Peyer's patch (tissue), 4 donors: ENCODE measurements around the gene LMBR1.

Experiments
- POLR2A ChIP-seq, 2 donors: fragments of 450-650 bp; IDR thresholded peaks; one replicate each; pipeline ENCODE4 v1.5.1; 2017; ENCODE audit warnings: antibody characterized with exemption in 2 of 2, mild to moderate bottlenecking in 2 of 2, moderate library complexity in 2 of 2
- TF ChIP-seq, protein P1 (sequence below), 6 experiments: fragments of 450-650 bp in 4 of 6; fragments of 200-600 bp in 2 of 6; sonication (generic) in 1 of 6; IDR thresholded peaks; one replicate each; pipeline ENCODE4 v1.5.1; 2017 to 2019; ENCODE audit warnings: antibody characterized with exemption in 6 of 6, mild to moderate bottlenecking in 3 of 6, moderate library complexity in 1 of 6

DNA sequence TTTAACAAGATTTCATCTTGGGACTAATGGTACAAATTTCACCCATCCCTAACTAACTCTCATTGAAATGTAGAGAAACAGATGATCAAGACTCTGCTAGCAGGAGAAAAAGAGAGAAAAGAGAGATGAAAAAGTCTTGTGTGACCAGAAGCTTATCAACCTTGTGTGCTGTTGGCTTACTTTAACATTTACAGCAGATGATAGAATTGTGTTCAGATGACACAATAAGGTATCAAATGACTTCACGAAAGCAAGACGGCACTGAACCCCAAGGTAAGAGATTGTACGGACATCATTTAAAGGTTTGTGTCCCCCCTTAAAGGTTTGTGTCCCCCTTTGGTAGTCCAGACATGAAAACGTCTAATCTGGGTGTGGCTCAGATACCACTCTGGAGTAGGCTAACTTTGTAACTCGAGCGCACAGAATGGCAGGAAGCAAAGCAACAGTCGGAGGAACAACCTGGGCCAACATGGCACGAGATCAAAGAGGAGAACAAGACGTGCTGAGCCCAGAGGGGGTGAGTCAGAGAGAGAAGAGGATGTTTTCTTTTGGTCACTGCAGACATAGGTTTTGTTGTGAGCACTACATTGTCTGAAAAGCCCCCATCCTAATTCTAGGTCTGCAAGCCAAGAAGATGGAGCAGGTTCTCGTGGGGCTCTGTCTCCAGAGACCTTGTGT is 10.4 kb upstream of the LMBR1 start:
- TF ChIP-seq, protein P1, sequence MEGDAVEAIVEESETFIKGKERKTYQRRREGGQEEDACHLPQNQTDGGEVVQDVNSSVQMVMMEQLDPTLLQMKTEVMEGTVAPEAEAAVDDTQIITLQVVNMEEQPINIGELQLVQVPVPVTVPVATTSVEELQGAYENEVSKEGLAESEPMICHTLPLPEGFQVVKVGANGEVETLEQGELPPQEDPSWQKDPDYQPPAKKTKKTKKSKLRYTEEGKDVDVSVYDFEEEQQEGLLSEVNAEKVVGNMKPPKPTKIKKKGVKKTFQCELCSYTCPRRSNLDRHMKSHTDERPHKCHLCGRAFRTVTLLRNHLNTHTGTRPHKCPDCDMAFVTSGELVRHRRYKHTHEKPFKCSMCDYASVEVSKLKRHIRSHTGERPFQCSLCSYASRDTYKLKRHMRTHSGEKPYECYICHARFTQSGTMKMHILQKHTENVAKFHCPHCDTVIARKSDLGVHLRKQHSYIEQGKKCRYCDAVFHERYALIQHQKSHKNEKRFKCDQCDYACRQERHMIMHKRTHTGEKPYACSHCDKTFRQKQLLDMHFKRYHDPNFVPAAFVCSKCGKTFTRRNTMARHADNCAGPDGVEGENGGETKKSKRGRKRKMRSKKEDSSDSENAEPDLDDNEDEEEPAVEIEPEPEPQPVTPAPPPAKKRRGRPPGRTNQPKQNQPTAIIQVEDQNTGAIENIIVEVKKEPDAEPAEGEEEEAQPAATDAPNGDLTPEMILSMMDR (IDR thresholded peaks at IDR 0.05), result no peak
- TF ChIP-seq POLR2A (IDR thresholded peaks at IDR 0.05), result no peak
